ENCODE results near the gene TRAP1.

- TF ChIP-seq CTCF (IDR thresholded peaks at IDR 0.05) = no peak
- TF ChIP-seq POLR2AphosphoS5 (IDR thresholded peaks at IDR 0.05; ENCODE audit: insufficient read depth in 1 of 2, low read depth in 1 of 2) = no peak
Measured at GRCh38 chr16:3625331-3625730, 92.0 kb downstream of the TRAP1 start.

Data from vagina (tissue), 2 donors.